HUES6 (cell line): ENCODE measurements around the gene FEN1.

Experiments
- H3K27ac ChIP-seq: 2 replicates; pipeline ENCODE4 v1.7.0; 2013; ENCODE audit warnings: low read depth, mild to moderate bottlenecking, low read length, inconsistent platforms
- H3K27me3 ChIP-seq: 2 replicates; pipeline ENCODE4 v1.6.1; 2013; ENCODE audit warnings: low read length; ENCODE audit not compliant: control insufficient read depth, insufficient read depth
- H3K36me3 ChIP-seq: 2 replicates; pipeline ENCODE4 v1.6.1; 2013; ENCODE audit warnings: low read length; ENCODE audit not compliant: control insufficient read depth, insufficient read depth
- H3K4me1 ChIP-seq: 2 replicates; pipeline ENCODE4 v1.6.1; 2013; ENCODE audit warnings: low read length; ENCODE audit not compliant: control insufficient read depth, insufficient read depth
- H3K4me3 ChIP-seq: 2 replicates; pipeline ENCODE4 v1.5.1; 2013; ENCODE audit warnings: low read depth, low read length
- H3K9ac ChIP-seq: one replicate; pipeline ENCODE4 v1.6.1; 2013; ENCODE audit warnings: mild to moderate bottlenecking, low read length
- H3K9me3 ChIP-seq: 2 replicates; pipeline ENCODE4 v1.6.1; 2013; ENCODE audit warnings: low read depth, low read length; ENCODE audit not compliant: control insufficient read depth, insufficient read depth

FEN1 gene

DNA sequence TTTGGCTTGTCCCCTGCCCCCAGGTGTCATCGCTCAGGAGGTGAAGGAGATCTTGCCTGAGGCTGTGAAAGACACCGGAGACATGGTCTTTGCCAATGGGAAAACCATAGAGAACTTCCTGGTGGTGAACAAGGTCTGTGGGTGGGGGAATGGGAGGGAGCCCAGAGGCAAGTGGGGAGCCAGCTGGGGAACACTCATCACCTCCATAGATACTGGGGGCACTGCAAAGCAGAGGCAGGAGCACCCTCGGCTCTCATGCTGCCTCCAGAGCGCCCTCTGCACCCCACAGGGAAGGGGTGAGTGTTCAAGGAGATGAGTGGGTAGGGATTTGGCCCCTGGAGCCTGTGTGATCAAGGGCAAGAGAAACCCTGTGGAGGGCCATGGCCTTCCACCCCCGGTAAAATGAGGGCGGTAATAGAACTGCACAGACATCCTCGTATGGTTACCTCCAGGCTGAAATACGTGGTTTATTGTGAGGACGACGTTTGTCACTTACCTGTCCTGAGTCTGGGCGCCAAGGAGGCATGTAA is 14.3 kb upstream of the FEN1 start:
- no peak overlapping the region for H3K27ac ChIP-seq
- no peaks in the 10 kb centered on the region for H3K9me3 ChIP-seq
- no peak overlapping the region for H3K4me3 ChIP-seq
- no peaks in the 10 kb centered on the region for H3K27me3 ChIP-seq
- H3K9ac ChIP-seq = no peak overlapping the region
- peaks cover 16% of the 10 kb centered on the region for H3K4me1 ChIP-seq
- H3K36me3 ChIP-seq = peaks cover 19% of the 10 kb centered on the region; the same call in 1 of the 2 replicates

DNA sequence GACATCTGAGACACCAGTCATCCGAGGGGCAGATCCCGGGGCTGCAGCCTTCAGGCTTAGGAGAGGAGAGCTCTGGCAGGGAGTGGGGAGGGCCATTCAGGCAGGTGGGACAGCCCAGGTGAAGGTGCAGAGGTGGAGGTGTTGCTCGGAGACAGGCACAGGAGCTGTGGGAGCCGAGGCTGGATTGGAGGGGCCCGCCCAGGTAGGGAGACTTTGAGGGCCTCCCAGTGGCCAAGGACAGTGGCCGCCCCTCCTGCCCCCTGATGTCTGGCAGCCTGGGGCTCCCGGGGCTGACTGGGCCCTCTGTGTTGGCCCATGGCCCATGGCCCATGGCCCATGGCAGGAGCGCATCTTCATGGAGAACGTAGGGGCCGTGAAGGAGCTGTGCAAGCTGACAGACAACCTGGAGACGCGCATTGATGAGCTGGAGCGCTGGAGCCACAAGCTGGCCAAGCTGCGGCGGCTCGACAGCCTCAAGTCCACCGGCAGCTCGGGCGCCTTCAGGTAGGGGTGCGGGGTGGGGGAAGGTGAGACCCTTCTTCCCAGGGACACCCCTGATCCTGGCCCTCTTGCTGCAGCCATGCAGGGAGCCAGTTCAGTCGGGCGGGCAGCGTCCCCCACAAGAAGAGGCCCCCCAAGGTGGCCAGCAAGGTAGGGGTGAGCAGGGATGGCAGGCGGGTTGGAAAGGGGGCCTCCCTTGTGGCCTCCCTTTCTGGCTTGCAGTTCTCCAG is 13.6 kb upstream of the FEN1 start:
- H3K4me3 ChIP-seq = no peak overlapping the region
- H3K36me3 ChIP-seq = peaks cover 21% of the 10 kb centered on the region; the same call in 1 of the 2 replicates
- no peak overlapping the region for H3K27ac ChIP-seq
- no peak overlapping the region for H3K9ac ChIP-seq
- no peaks in the 10 kb centered on the region for H3K27me3 ChIP-seq
- H3K9me3 ChIP-seq = no peaks in the 10 kb centered on the region
- H3K4me1 ChIP-seq = peaks cover 13% of the 10 kb centered on the region

DNA sequence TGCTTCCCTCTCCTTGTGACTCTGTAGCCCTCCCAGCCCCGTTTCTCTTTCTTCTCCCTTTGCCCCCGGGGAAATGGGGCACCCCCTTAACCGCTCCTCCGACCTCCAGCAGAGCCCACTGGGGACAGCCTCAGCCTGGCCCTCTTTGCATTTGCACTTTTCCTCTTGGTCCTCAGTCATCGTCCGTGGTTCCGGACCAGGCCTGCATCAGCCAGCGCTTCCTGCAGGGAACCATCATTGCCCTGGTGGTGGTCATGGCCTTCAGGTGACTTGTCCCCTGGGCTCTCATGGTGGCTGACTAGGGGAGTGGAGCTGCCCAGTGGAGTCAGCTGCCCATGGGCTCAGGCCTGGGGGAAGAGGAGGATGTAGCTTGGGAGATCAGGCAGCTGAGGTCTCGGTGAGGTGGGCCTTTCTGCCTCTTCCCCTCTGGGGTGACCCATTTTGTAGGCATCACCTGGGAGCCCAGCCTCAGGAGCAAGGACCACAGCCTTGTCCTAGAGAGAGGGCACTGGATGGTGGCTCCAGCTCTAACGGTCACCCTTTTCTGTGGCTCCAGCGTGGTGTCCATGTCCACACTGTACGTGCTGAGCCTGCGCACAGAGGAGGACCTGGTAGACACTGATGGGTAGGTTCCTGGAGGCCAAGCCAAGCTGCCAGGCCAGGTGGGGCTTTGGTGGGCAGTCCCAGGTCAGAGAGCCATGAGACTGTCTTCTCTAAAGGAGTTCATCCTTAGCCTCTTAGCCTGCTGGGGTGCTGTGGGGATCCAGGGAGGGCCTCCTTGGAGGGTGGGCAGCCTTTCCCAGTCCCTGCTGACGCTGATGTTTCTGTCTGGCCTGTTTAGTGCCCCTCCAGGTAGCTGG is 12.8 kb upstream of the FEN1 start:
- H3K4me3 ChIP-seq = no peak overlapping the region
- H3K27ac ChIP-seq = no peak overlapping the region
- H3K4me1 ChIP-seq = peaks cover 13% of the 10 kb centered on the region
- H3K36me3 ChIP-seq = peaks cover 29% of the 10 kb centered on the region; the same call in 1 of the 2 replicates
- no peak overlapping the region for H3K9ac ChIP-seq
- no peaks in the 10 kb centered on the region for H3K9me3 ChIP-seq
- H3K27me3 ChIP-seq = no peaks in the 10 kb centered on the region

DNA sequence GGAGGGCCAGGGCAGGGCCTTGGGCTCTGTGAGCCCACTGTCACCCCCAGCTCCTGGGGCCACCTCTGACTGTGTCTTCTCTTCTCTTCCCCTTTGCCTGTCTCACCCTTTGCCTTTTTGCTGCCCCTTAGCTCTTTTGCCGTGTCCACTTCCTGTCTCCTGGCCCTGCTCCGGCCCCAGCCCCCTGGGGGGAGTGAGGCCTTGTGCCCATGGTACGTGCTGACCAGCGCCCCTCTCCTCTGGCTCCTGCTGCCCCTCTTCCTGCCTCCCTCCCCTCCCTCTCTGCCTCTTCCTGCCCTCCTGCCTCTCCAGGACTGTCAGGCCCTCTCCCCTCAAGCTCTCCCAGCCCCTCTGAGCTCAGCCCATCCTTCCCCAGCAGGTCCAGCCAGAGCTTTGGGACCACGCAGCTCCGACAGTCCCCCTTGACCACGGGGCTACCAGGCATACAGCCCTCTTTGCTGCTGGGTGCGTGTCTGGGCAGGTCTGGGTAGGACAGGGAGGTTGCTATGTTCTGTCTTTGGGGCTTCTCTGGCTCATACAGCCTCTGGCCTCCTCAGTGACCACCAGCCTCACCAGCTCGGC is 12.0 kb upstream of the FEN1 start:
- peaks cover 37% of the 10 kb centered on the region for H3K36me3 ChIP-seq
- H3K9ac ChIP-seq = no peak overlapping the region
- peaks cover 13% of the 10 kb centered on the region for H3K4me1 ChIP-seq
- no peaks in the 10 kb centered on the region for H3K27me3 ChIP-seq
- H3K9me3 ChIP-seq = no peaks in the 10 kb centered on the region
- no peak overlapping the region for H3K27ac ChIP-seq
- no peak overlapping the region for H3K4me3 ChIP-seq

DNA sequence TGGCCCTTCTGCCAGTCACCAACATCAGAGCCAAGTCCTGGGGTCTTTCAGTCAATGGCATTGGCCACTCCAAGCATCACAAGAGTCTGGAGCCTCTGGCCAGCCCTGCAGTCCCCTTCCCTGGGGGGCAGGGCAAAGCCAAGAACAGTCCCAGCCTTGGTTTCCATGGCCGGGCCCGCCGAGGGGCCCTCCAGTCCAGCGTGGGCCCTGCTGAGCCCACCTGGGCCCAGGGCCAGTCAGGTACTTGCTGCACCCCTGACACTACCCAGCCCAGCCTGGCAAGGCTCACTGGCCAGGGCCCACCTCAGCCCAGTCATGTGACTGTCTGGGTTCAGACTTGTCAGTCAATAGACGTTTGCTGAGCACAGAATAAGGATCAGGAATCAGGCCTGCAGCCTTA is 11.1 kb upstream of the FEN1 start:
- peaks cover 6% of the 10 kb centered on the region; the same call in 1 of the 2 replicates for H3K4me1 ChIP-seq
- H3K27ac ChIP-seq = no peak overlapping the region
- no peaks in the 10 kb centered on the region for H3K9me3 ChIP-seq
- no peaks in the 10 kb centered on the region for H3K27me3 ChIP-seq
- peaks cover 46% of the 10 kb centered on the region for H3K36me3 ChIP-seq
- H3K9ac ChIP-seq = no peak overlapping the region
- H3K4me3 ChIP-seq = no peak overlapping the region

DNA sequence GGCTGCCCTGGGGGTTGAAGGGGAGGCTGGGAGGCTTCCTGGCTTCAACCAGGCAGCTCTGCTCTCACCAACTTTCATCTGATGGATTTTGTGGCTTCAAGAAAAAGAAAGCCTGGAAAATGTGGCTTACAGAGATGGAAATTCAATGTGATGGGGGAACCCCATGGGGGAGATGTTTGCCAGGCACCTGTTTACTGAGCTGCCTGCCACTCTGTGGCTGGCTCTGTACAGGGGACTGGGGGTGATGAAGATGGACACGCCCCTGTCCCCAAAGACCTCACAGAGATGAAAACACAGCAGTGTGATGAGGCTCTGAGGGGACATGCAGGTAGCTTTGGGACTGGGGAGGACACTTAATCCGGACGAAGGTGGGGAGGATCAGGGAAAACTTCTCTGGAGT is 10.4 kb upstream of the FEN1 start:
- H3K27me3 ChIP-seq = no peaks in the 10 kb centered on the region
- no peak overlapping the region for H3K27ac ChIP-seq
- peaks cover 53% of the 10 kb centered on the region for H3K36me3 ChIP-seq
- no peak overlapping the region for H3K9ac ChIP-seq
- no peak overlapping the region for H3K4me3 ChIP-seq
- no peaks in the 10 kb centered on the region for H3K4me1 ChIP-seq
- no peaks in the 10 kb centered on the region for H3K9me3 ChIP-seq

DNA sequence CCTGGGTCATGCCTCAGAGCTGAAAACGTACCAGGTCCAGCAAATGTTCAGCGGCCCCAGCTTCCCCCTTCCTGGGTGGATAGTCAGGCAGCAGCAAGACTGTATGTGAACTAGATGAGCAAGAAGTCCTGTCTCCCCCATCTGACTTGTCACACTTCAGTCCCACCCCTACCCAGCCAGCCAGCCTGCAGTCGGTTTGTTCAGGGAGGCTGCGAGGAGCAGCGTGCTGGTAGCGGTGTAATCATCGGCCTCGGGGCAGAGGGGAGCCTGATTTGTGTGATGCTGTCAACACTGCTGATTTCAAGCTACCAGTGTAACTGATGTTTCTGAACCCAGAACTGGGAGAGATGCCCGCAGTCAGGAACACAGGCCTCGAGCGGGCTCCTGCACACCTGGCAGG is 9.9 kb upstream of the FEN1 start:
- H3K36me3 ChIP-seq = peaks cover 59% of the 10 kb centered on the region

DNA sequence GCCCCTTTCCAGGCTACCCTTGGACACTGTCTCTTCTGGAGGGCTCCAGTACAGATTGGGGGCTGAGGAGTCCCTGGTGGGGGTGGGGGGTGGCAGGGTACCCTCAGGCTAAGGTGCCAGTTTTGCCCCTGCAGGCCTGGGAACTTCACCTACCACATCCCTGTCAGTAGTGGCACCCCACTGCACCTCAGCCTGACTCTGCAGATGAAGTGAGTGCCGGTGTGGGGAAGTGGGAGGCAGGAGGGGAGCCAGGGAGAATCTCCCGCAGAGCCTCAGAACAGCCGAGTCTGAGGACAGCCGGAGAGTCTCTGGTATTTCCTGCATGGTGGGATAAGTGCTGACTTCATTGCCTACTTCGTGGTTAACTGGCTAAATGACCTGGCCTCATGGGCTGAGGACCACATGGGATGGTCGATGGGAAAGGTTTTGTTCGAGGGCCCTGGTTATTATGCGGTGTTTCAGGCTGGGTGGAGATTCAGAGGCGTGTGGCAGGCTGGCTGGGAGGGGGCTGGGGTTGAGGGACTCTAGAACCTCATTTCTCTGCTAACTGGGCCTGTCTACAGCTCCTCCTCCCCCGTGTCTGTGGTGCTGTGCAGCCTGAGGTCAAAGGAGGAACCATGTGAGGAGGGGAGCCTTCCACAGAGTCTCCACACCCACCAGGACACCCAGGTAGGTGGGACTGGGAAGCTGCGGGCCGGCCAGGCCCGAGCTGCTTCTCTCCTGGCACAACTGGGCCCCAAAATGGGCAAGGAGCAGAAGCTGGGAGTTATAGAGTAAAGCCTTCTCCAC is 8.8 kb upstream of the FEN1 start:
- Histone ChIP-seq H3K4me1 (no peaks in the 10 kb centered on the region), H3K36me3 (peaks cover 70% of the 10 kb centered on the region), H3K27ac (no peak overlapping the region), H3K4me3 (no peak overlapping the region), H3K9me3 (no peaks in the 10 kb centered on the region), H3K27me3 (no peaks in the 10 kb centered on the region), H3K9ac (no peak overlapping the region)

More for the DNA sequence above, 9.9 kb upstream of the FEN1 start:
- H3K4me1 ChIP-seq = no peaks in the 10 kb centered on the region
- no peaks in the 10 kb centered on the region for H3K9me3 ChIP-seq
- H3K27me3 ChIP-seq = no peaks in the 10 kb centered on the region
- H3K4me3 ChIP-seq = no peak overlapping the region
- H3K9ac ChIP-seq = no peak overlapping the region
- no peak overlapping the region for H3K27ac ChIP-seq

DNA sequence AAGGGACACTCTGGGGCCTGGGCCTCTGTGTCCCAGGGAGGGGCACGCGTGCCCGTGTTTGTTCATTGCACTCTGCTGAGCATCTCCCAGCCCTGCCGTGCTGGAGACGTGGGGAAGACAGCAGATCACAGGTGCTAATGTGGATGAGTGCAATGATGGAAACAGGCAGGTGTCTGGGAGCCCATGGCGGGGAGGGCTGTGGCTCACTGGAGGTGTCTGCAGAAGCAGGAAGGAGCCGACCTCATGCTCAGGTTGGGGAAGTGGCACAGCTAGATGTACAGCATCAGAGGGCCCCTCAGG is 8.3 kb upstream of the FEN1 start:
- no peak overlapping the region for H3K9ac ChIP-seq
- no peaks in the 10 kb centered on the region for H3K9me3 ChIP-seq
- no peak overlapping the region for H3K27ac ChIP-seq
- no peak overlapping the region for H3K4me3 ChIP-seq
- H3K27me3 ChIP-seq = no peaks in the 10 kb centered on the region
- no peaks in the 10 kb centered on the region for H3K4me1 ChIP-seq
- peaks cover 75% of the 10 kb centered on the region for H3K36me3 ChIP-seq

DNA sequence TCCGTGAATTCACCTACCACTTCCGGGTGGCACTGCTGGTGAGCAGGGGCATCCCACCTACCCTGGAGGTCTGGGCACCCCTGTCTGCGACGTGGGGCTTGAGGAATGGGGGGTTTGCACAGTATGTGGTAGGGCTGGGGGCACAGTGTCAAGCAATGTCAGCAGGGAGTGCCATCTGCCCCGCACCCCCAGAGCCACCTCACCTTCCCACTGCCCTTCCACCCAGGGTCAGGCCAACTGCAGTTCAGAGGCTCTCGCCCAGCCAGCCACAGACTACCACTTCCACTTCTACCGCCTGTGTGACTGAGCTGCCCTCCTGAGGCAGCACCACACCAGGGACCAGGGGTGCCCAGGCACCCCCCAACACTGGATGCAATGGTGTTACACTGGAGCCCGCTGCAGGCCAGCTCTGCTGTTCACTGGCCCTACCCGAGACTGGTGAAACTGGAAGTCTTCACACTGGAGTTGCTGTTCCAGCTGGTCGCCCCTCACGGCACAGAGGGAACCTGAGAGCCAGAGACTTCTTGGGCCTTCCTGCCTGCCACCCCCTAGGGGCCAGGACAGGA is 6.8 kb upstream of the FEN1 start:
- peaks cover 81% of the 10 kb centered on the region for H3K36me3 ChIP-seq
- no peaks in the 10 kb centered on the region for H3K4me1 ChIP-seq
- no peak overlapping the region for H3K4me3 ChIP-seq
- H3K27ac ChIP-seq = no peak overlapping the region
- no peaks in the 10 kb centered on the region for H3K9me3 ChIP-seq
- no peaks in the 10 kb centered on the region for H3K27me3 ChIP-seq
- no peak overlapping the region for H3K9ac ChIP-seq
